Tibial nerve (tissue), 3 donors: ENCODE data around the gene VEZF1.

Experiments used
- CTCF ChIP-seq, 5 experiments: fragments of 200-600 bp in 3 of 5; fragments of 450-650 bp in 2 of 5; sonication (generic) in 3 of 5; IDR thresholded peaks; one replicate each; pipeline ENCODE4 v1.5.1; 2016 to 2019; ENCODE audit warnings: antibody characterized with exemption in 5 of 5, mild to moderate bottlenecking in 3 of 5, moderate library complexity in 2 of 5
- POLR2A ChIP-seq, 2 donors: fragments of 450-650 bp; IDR thresholded peaks; one replicate each; pipeline ENCODE4 v1.6.1; 2017; ENCODE audit warnings: antibody characterized with exemption in 2 of 2, mild to moderate bottlenecking in 2 of 2, moderate library complexity in 2 of 2

GRCh38 chr17:57940231-57940630 is 47.8 kb downstream of the VEZF1 start:
- TF ChIP-seq POLR2A (IDR thresholded peaks at IDR 0.05): no peak
- TF ChIP-seq CTCF (IDR thresholded peaks at IDR 0.05): no peak
